Keratinocyte (primary cell): ENCODE results near the gene SLC38A4. TPM values are rescaled to one million over a fixed set of nuclear protein-coding genes. Genes with fewer than 3 reads are reported as not detected.

ENCODE experiments used
- DNase-seq: peaks from one replicate; pipeline ENCODE4 v3.0.0-alpha.2; 2011; ENCODE audit warnings: low read depth, missing footprints, low spot score
- FAIRE-seq: peaks from 2 replicates; lab custom pipeline; 2011; peaks lifted over from hg19 to GRCh38; lab: Jason Lieb, UNC
- H2AFZ ChIP-seq: 2 replicates; pipeline ENCODE4 v1.6.0; 2012; ENCODE audit warnings: low read length, control low read depth, inconsistent platforms; ENCODE audit not compliant: control insufficient read depth
- H3K27ac ChIP-seq: 2 replicates; pipeline ENCODE4 v1.5.1; 2011; ENCODE audit warnings: low read length; ENCODE audit not compliant: control insufficient read depth, insufficient read depth
- H3K27me3 ChIP-seq: 3 replicates; pipeline ENCODE4 v1.6.0; 2011; ENCODE audit warnings: low read length; ENCODE audit not compliant: control insufficient read depth, insufficient read depth; ENCODE audit errors: extremely low read depth
- H3K36me3 ChIP-seq, 2 experiments: 2 replicates in 1 of 2; 3 replicates in 1 of 2; pipeline ENCODE4 v1.5.1; 2011; ENCODE audit warnings: low read length in 2 of 2, mild to moderate bottlenecking in 1 of 2; ENCODE audit not compliant: control insufficient read depth in 2 of 2, insufficient read depth in 2 of 2; ENCODE audit errors: extremely low read depth in 1 of 2
- H3K4me1 ChIP-seq: 3 replicates; pipeline ENCODE4 v1.5.1; 2011; ENCODE audit warnings: low read length; ENCODE audit not compliant: control insufficient read depth, insufficient read depth; ENCODE audit errors: extremely low read depth
- H3K4me2 ChIP-seq: 3 replicates; pipeline ENCODE4 v1.6.0; 2011; ENCODE audit warnings: low read depth, low read length; ENCODE audit not compliant: control insufficient read depth, insufficient read depth; ENCODE audit errors: extremely low read depth
- H3K4me3 ChIP-seq, 3 experiments: fragments of 200-600 bp in 1 of 3; sonication (generic) in 1 of 3; 2 replicates in 2 of 3; 3 replicates in 1 of 3; pipeline ENCODE4 v1.5.1; 2011 to 2016; ENCODE audit warnings: low read length in 3 of 3, mild to moderate bottlenecking in 3 of 3, control low read depth in 2 of 3, inconsistent platforms in 1 of 3, low read depth in 1 of 3, mixed read lengths in 1 of 3, mixed run types in 1 of 3, moderate library complexity in 1 of 3; ENCODE audit not compliant: control insufficient read depth in 2 of 3, insufficient read depth in 2 of 3; ENCODE audit errors: extremely low read depth in 1 of 3
- H3K79me2 ChIP-seq: 2 replicates; pipeline ENCODE4 v1.6.0; 2012; ENCODE audit warnings: low read length; ENCODE audit not compliant: control insufficient read depth, insufficient read depth
- H3K9ac ChIP-seq: 3 replicates; pipeline ENCODE4 v1.6.0; 2011; ENCODE audit warnings: low read length; ENCODE audit not compliant: control insufficient read depth, insufficient read depth; ENCODE audit errors: extremely low read depth
- H3K9me1 ChIP-seq: 3 replicates; pipeline ENCODE4 v1.6.0; 2011; ENCODE audit warnings: low read length; ENCODE audit not compliant: control insufficient read depth, insufficient read depth; ENCODE audit errors: extremely low read depth
- H3K9me3 ChIP-seq: 2 replicates; pipeline ENCODE4 v1.5.1; 2012; ENCODE audit warnings: low read depth, low read length; ENCODE audit not compliant: control insufficient read depth
- H4K20me1 ChIP-seq: 3 replicates; pipeline ENCODE4 v1.6.0; 2011; ENCODE audit warnings: low read length; ENCODE audit not compliant: control insufficient read depth, insufficient read depth; ENCODE audit errors: extremely low read depth
- EZH2 ChIP-seq: IDR thresholded peaks from one replicate; pipeline ENCODE4 v1.6.1; 2012; ENCODE audit warnings: inconsistent platforms, mild to moderate bottlenecking, low read length, moderate library complexity
- dilution Hi-C: fragments of 300-500 bp; cut with MboI; formaldehyde crosslinking; loops from one replicate; pipeline ENCODE4 v1.7.0; 2020; ENCODE audit warnings: low sequenced_read_pairs; ENCODE audit not compliant: extremely low pct_ligation_motif_present
- polyA plus RNA-seq, 5 experiments: library from polyadenylated mRNA; depleted of rRNA in 3 of 5; stranded (reverse) in 3 of 5; stranded (forward) in 1 of 5; unstranded in 1 of 5; fragments of >200 nt; gene quantifications; 1 replicate in 1 of 5; 2 replicates in 3 of 5; 3 replicates in 1 of 5; pipeline versions ENCODE4 v1.2.1 to v1.2.3, GENCODE V29; 2011 to 2012; ENCODE audit warnings: missing spikeins in 2 of 5, low read depth in 1 of 5, low replicate concordance in 1 of 5
- TF ChIP-seq, protein P1 (sequence below), 3 experiments: IDR thresholded peaks in 1 of 3; conservative IDR thresholded peaks in 1 of 3; optimal IDR thresholded peaks in 1 of 3; 2 replicates in 2 of 3; 3 replicates in 1 of 3; pipeline versions ENCODE3 to v1.5.1; 2011; ENCODE audit warnings: low read length in 3 of 3, mild to moderate bottlenecking in 3 of 3, moderate library complexity in 2 of 3, control low read depth in 1 of 3, inconsistent platforms in 1 of 3; ENCODE audit not compliant: insufficient read depth in 2 of 3; ENCODE audit errors: extremely low read depth in 1 of 3

Gene SLC38A4
- polyA plus RNA-seq, 1 donor (not counting 4 experiments of a cell fraction or from before 2014, with no cell fraction given), result 0.37 TPM

DNA sequence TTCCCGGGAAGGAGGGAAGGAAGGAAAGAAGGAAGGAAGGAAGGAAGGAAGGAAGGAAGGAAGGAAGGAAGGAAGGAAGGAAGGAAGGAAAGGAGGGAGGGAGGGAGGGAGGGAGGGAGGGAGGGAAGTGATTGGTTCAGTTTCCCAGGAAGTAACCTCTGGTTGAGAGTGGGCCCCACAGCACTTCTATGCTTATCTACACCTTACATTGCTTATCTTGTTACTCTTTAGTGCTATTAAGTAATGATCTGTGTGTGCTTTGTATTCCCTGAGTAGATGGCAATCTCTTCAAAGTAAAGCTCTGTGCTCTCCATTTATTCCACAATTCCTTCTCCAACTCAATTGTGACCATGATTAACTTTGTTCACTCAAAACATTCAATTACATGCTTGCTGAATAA, 74.6 kb downstream of the SLC38A4 start:
- Histone ChIP-seq H3K27me3 (no peaks in the 10 kb centered on the region), H3K27ac (no peak overlapping the region), H3K79me2 (no peaks in the 10 kb centered on the region), H3K4me1 (no peaks in the 10 kb centered on the region), H3K4me2 (no peak overlapping the region), H3K36me3 (no peaks in the 10 kb centered on the region), H2AFZ (no peak overlapping the region), H3K9me3 (no peaks in the 10 kb centered on the region), H3K9ac (no peak overlapping the region), H3K9me1 (no peaks in the 10 kb centered on the region), H4K20me1 (no peaks in the 10 kb centered on the region), H3K4me3 (no peak overlapping the region)
- DNase-seq (no peak), FAIRE-seq (no peak)
- dilution Hi-C loops, result no loop called here
- TF ChIP-seq EZH2, result no peak
- TF ChIP-seq, protein P1, sequence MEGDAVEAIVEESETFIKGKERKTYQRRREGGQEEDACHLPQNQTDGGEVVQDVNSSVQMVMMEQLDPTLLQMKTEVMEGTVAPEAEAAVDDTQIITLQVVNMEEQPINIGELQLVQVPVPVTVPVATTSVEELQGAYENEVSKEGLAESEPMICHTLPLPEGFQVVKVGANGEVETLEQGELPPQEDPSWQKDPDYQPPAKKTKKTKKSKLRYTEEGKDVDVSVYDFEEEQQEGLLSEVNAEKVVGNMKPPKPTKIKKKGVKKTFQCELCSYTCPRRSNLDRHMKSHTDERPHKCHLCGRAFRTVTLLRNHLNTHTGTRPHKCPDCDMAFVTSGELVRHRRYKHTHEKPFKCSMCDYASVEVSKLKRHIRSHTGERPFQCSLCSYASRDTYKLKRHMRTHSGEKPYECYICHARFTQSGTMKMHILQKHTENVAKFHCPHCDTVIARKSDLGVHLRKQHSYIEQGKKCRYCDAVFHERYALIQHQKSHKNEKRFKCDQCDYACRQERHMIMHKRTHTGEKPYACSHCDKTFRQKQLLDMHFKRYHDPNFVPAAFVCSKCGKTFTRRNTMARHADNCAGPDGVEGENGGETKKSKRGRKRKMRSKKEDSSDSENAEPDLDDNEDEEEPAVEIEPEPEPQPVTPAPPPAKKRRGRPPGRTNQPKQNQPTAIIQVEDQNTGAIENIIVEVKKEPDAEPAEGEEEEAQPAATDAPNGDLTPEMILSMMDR (optimal IDR thresholded peaks at IDR 0.05 in 1 of 3, IDR thresholded peaks at IDR 0.05 in 1 of 3, conservative IDR thresholded peaks at IDR 0.05 in 1 of 3; ENCODE audit: extremely low read depth in 1 of 3, insufficient read depth in 2 of 3, low read length in 3 of 3), result no peak

DNA sequence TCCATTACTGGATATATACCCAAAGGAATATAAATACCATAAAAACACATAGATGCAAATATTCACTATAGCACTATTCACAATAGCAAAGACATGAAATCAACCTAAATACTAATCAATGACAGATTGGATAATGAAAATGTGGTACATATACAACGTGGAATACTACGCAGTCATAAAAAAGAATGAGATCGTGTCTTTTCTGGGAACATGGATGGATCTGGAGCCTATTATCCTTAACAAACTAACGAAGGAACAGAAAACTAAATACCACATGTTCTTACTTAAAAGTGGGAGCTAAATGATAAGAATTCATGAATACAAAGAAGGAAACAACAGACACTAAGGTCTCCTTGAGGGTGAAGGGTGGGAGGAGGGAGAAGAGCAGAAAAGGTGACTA, 76.5 kb downstream of the SLC38A4 start:
- no peaks in the 10 kb centered on the region for H3K36me3 ChIP-seq
- H3K79me2 ChIP-seq, result no peaks in the 10 kb centered on the region
- H2AFZ ChIP-seq, result no peak overlapping the region
- no peaks in the 10 kb centered on the region for H3K9me1 ChIP-seq
- H3K4me1 ChIP-seq, result no peaks in the 10 kb centered on the region
- TF ChIP-seq, protein P1 (optimal IDR thresholded peaks at IDR 0.05 in 1 of 3, IDR thresholded peaks at IDR 0.05 in 1 of 3, conservative IDR thresholded peaks at IDR 0.05 in 1 of 3; ENCODE audit: extremely low read depth in 1 of 3, insufficient read depth in 2 of 3, low read length in 3 of 3), result no peak
- no peak overlapping the region for H3K4me2 ChIP-seq
- no peak overlapping the region for H3K4me3 ChIP-seq
- H3K27me3 ChIP-seq, result no peaks in the 10 kb centered on the region
- H3K9me3 ChIP-seq, result no peaks in the 10 kb centered on the region
- dilution Hi-C loops, result no loop called here
- no peak for FAIRE-seq
- H3K27ac ChIP-seq, result no peak overlapping the region
- no peak overlapping the region for H3K9ac ChIP-seq
- DNase-seq, result no peak
- H4K20me1 ChIP-seq, result no peaks in the 10 kb centered on the region
